Measurements from ENCODE around the gene UGT1A7. TPM values are rescaled to one million over a fixed set of nuclear protein-coding genes. Genes with fewer than 3 reads are reported as not detected.

The UGT1A7 gene
- total and polyA plus RNA-seq, 9 of the 15 experiments (the other 6 are each of a cell fraction or from before 2014, with no cell fraction given) = not detected

DNA sequence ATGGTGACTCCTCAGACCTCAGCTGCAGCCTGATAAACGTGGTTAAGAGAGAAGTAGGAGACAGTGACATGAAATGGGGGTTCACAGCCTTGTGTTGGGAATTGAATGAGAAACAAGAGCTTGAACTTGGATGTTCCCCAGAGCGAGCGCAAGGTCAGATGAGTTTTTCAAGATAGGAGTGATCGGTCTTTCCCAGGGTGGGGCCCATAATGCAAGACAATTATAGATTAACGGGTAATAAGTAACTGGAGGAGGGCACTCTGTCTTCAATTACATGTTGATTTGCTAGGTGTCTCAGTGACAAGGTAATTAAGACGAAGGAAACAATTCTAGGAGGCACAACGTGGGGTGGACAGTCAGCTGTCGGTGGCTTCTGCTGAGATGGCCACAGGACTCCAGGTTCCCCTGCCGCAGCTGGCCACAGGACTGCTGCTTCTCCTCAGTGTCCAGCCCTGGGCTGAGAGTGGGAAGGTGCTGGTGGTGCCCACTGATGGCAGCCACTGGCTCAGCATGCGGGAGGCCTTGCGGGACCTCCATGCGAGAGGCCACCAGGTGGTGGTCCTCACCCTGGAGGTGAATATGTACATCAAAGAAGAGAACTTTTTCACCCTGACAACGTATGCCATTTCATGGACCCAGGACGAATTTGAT is 31.0 kb downstream of the UGT1A7 start, which contains the start of gene UGT1A5:
Gene UGT1A5 (plus strand): TSS at position 297 of the 651 bp plus-strand sequence. CDS start 85 bp downstream, at position 382.
- Histone ChIP-seq H4K20me1 (replicated peaks; ENCODE audit: control insufficient read depth, insufficient read depth, low read length) (no peaks in the 10 kb centered on the region), H3K4me2 (ENCODE audit: insufficient read depth, low read length) (no peak within 1 kb of the TSS), H3K4me3 (no peak within 1 kb of the TSS), H2AFZ (ENCODE audit: low read depth, low read length) (no peak within 1 kb of the TSS), H3K27ac (ENCODE audit: extremely low read depth, low read depth, low read length) (no peak within 1 kb of the TSS), H3K9ac (ENCODE audit: insufficient read depth in 1 of 2, low read depth in 2 of 2, low read length in 2 of 2) (no peak within 1 kb of the TSS), H3K36me3 (ENCODE audit: control insufficient read depth, insufficient read depth, low read length) (no peaks in the 10 kb centered on the region), H3K79me2 (ENCODE audit: control insufficient read depth, insufficient read depth, low read length) (no peaks in the 10 kb centered on the region), H3K9me1 (ENCODE audit: control insufficient read depth, insufficient read depth, low read length) (no peaks in the 10 kb centered on the region), H3K27me3 (ENCODE audit: control insufficient read depth in 2 of 2, insufficient read depth in 2 of 2, low read length in 2 of 2) (peaks cover 0 to 20% of the 10 kb centered on the region in 2 experiments; a peak in 2 of 5 replicates), H3K9me3 (replicated peaks; ENCODE audit: control insufficient read depth, insufficient read depth, low read depth, low read length) (no peaks in the 10 kb centered on the region), H3K4me1 (replicated peaks in 1 of 2; ENCODE audit: control insufficient read depth in 2 of 2, insufficient read depth in 2 of 2, low read length in 2 of 2) (0 out of 5 replicates have a peak, but pooled peaks cover 0 to 3% of the 10 kb centered on the region in 2 experiments)
- FAIRE-seq (no peak), ATAC-seq (no peak), DNase-seq (ENCODE audit: extremely low read depth in 1 of 4, low spot score in 3 of 4) (no peak)
- 11% methylated on average over 12 of the region's 14 CpGs for WGBS (ENCODE audit: insufficient coverage, low coverage, missing lambda C conversion rate)
- no TSS peak for BruUV-seq (replicated peaks)
- intact Hi-C loops (cut with micrococcal nuclease) (loop anchor here (10.0 kb wide), 1 partner anchor 128 kb away; no protein-coding TSS in a partner anchor), in situ Hi-C loops (cut with MboI) (no loop called here)
- ChIA-PET POLR2A (no interaction called here), CTCF (ENCODE audit: low intra/inter-chr PET ratio) (no interaction called here)
- TF ChIP-seq MTA2 (IDR thresholded peaks at IDR 0.05; ENCODE audit: low read depth) (no peak), ZNF24 (IDR thresholded peaks at IDR 0.05) (no peak), MCM3 (IDR thresholded peaks at IDR 0.05) (no peak), CBFA2T3 (IDR thresholded peaks at IDR 0.05) (no peak), SPI1 (IDR thresholded peaks at IDR 0.05; ENCODE audit: borderline replicate concordance, low read depth, low read length) (no peak)
- TF ChIP-seq, protein P1, sequence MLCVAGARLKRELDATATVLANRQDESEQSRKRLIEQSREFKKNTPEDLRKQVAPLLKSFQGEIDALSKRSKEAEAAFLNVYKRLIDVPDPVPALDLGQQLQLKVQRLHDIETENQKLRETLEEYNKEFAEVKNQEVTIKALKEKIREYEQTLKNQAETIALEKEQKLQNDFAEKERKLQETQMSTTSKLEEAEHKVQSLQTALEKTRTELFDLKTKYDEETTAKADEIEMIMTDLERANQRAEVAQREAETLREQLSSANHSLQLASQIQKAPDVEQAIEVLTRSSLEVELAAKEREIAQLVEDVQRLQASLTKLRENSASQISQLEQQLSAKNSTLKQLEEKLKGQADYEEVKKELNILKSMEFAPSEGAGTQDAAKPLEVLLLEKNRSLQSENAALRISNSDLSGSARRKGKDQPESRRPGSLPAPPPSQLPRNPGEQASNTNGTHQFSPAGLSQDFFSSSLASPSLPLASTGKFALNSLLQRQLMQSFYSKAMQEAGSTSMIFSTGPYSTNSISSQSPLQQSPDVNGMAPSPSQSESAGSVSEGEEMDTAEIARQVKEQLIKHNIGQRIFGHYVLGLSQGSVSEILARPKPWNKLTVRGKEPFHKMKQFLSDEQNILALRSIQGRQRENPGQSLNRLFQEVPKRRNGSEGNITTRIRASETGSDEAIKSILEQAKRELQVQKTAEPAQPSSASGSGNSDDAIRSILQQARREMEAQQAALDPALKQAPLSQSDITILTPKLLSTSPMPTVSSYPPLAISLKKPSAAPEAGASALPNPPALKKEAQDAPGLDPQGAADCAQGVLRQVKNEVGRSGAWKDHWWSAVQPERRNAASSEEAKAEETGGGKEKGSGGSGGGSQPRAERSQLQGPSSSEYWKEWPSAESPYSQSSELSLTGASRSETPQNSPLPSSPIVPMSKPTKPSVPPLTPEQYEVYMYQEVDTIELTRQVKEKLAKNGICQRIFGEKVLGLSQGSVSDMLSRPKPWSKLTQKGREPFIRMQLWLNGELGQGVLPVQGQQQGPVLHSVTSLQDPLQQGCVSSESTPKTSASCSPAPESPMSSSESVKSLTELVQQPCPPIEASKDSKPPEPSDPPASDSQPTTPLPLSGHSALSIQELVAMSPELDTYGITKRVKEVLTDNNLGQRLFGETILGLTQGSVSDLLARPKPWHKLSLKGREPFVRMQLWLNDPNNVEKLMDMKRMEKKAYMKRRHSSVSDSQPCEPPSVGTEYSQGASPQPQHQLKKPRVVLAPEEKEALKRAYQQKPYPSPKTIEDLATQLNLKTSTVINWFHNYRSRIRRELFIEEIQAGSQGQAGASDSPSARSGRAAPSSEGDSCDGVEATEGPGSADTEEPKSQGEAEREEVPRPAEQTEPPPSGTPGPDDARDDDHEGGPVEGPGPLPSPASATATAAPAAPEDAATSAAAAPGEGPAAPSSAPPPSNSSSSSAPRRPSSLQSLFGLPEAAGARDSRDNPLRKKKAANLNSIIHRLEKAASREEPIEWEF (CRISPR knock-in tag; IDR thresholded peaks at IDR 0.05) = no peak
- TF ChIP-seq, protein P2, sequence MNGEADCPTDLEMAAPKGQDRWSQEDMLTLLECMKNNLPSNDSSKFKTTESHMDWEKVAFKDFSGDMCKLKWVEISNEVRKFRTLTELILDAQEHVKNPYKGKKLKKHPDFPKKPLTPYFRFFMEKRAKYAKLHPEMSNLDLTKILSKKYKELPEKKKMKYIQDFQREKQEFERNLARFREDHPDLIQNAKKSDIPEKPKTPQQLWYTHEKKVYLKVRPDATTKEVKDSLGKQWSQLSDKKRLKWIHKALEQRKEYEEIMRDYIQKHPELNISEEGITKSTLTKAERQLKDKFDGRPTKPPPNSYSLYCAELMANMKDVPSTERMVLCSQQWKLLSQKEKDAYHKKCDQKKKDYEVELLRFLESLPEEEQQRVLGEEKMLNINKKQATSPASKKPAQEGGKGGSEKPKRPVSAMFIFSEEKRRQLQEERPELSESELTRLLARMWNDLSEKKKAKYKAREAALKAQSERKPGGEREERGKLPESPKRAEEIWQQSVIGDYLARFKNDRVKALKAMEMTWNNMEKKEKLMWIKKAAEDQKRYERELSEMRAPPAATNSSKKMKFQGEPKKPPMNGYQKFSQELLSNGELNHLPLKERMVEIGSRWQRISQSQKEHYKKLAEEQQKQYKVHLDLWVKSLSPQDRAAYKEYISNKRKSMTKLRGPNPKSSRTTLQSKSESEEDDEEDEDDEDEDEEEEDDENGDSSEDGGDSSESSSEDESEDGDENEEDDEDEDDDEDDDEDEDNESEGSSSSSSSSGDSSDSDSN (IDR thresholded peaks at IDR 0.05; ENCODE audit: borderline replicate concordance in 1 of 2, low read depth in 2 of 2, low read length in 2 of 2) = no peak
- TF ChIP-seq, protein P3, sequence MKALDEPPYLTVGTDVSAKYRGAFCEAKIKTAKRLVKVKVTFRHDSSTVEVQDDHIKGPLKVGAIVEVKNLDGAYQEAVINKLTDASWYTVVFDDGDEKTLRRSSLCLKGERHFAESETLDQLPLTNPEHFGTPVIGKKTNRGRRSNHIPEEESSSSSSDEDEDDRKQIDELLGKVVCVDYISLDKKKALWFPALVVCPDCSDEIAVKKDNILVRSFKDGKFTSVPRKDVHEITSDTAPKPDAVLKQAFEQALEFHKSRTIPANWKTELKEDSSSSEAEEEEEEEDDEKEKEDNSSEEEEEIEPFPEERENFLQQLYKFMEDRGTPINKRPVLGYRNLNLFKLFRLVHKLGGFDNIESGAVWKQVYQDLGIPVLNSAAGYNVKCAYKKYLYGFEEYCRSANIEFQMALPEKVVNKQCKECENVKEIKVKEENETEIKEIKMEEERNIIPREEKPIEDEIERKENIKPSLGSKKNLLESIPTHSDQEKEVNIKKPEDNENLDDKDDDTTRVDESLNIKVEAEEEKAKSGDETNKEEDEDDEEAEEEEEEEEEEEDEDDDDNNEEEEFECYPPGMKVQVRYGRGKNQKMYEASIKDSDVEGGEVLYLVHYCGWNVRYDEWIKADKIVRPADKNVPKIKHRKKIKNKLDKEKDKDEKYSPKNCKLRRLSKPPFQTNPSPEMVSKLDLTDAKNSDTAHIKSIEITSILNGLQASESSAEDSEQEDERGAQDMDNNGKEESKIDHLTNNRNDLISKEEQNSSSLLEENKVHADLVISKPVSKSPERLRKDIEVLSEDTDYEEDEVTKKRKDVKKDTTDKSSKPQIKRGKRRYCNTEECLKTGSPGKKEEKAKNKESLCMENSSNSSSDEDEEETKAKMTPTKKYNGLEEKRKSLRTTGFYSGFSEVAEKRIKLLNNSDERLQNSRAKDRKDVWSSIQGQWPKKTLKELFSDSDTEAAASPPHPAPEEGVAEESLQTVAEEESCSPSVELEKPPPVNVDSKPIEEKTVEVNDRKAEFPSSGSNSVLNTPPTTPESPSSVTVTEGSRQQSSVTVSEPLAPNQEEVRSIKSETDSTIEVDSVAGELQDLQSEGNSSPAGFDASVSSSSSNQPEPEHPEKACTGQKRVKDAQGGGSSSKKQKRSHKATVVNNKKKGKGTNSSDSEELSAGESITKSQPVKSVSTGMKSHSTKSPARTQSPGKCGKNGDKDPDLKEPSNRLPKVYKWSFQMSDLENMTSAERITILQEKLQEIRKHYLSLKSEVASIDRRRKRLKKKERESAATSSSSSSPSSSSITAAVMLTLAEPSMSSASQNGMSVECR (CRISPR knock-in tag; IDR thresholded peaks at IDR 0.05) = no peak
